Activated CD4-positive, CD25-positive, alpha-beta regulatory T cell treated with anti-CD3 and anti-CD28 coated beads, Interleukin-2, amount 50 U/mL, for 16 hours (primary cell): ENCODE results near the gene LAPTM4A.
"Not testable (repeated sequence)": the region's sequence is repeated elsewhere in the genome, so short reads cannot be mapped to it uniquely, and the experiment has no call there.

Experiments
- DNase-seq: peaks from one replicate; pipeline ENCODE4 v3.0.0-alpha.2; 2020; ENCODE audit warnings: low read depth, low spot score

Gene LAPTM4A

GRCh38 chr2:20076757-20077156 lies 25.3 kb upstream of the LAPTM4A start:
- no peak for DNase-seq

GRCh38 chr2:20074901-20075300 lies 23.5 kb upstream of the LAPTM4A start:
- DNase-seq, result no peak

- DNase-seq, result not testable (repeated sequence)
Observed at GRCh38 chr2:20074046-20074648, 22.7 kb upstream of the LAPTM4A start.

- DNase-seq, result no peak
Observed at GRCh38 chr2:20073460-20073859, 22.0 kb upstream of the LAPTM4A start.

- DNase-seq, result no peak
Observed at GRCh38 chr2:20072436-20073158, 21.2 kb upstream of the LAPTM4A start.

- no peak for DNase-seq
Observed at GRCh38 chr2:20071397-20072383, 20.3 kb upstream of the LAPTM4A start.

GRCh38 chr2:20069756-20070155 lies 18.3 kb upstream of the LAPTM4A start:
- no peak for DNase-seq

- no peak for DNase-seq
Observed at GRCh38 chr2:20067992-20068584, 16.7 kb upstream of the LAPTM4A start.

GRCh38 chr2:20065885-20066602 lies 14.6 kb upstream of the LAPTM4A start:
- no peak for DNase-seq

- DNase-seq, result no peak
Observed at GRCh38 chr2:20064841-20065240, 13.4 kb upstream of the LAPTM4A start.

GRCh38 chr2:20064421-20064820 lies 13.0 kb upstream of the LAPTM4A start:
- no peak for DNase-seq

GRCh38 chr2:20062615-20063545 lies 11.5 kb upstream of the LAPTM4A start:
- DNase-seq, result no peak

GRCh38 chr2:20061940-20062339 lies 10.5 kb upstream of the LAPTM4A start:
- no peak for DNase-seq

GRCh38 chr2:20061476-20061875 lies 10.0 kb upstream of the LAPTM4A start:
- DNase-seq, result no peak

- no peak for DNase-seq
Observed at GRCh38 chr2:20060106-20060505, 8.7 kb upstream of the LAPTM4A start.

GRCh38 chr2:20057268-20057667 lies 5.8 kb upstream of the LAPTM4A start:
- DNase-seq, result no peak

GRCh38 chr2:20054931-20055330 lies 3.5 kb upstream of the LAPTM4A start:
- DNase-seq, result no peak

GRCh38 chr2:20054119-20054518 lies 2.7 kb upstream of the LAPTM4A start:
- no peak for DNase-seq

- no peak for DNase-seq
Observed at GRCh38 chr2:20052861-20053281, 1.4 kb upstream of the LAPTM4A start.

- no peak for DNase-seq
Observed at GRCh38 chr2:20052229-20052851, 912 bp upstream of the LAPTM4A start.
